Nephron (organoid): ENCODE results near the gene TES.
A peak's percentile ranks its signal among the peaks of the same experiment; 100 is the strongest.

ENCODE experiments used
- H3K27ac Mint-ChIP-seq, 3 experiments: 2 replicates each; pipeline ENCODE4 v1.8.0; 2020; ENCODE audit warnings: mixed read lengths in 3 of 3, mild to moderate bottlenecking in 2 of 3, moderate library complexity in 1 of 3
- H3K27me3 Mint-ChIP-seq: 2 replicates; pipeline ENCODE4 v1.8.0; 2021; ENCODE audit warnings: low read depth, mild to moderate bottlenecking, moderate library complexity, mixed read lengths
- H3K36me3 Mint-ChIP-seq: 2 replicates; pipeline ENCODE4 v1.8.0; 2020; ENCODE audit warnings: low read depth, mixed read lengths
- H3K4me1 Mint-ChIP-seq: 2 replicates; pipeline ENCODE4 v1.8.0; 2020; ENCODE audit warnings: mixed read lengths
- H3K4me3 Mint-ChIP-seq, 3 experiments: 2 replicates each; pipeline ENCODE4 v1.8.0; 2020; ENCODE audit warnings: mild to moderate bottlenecking in 3 of 3, mixed read lengths in 3 of 3, moderate library complexity in 2 of 3
- H3K9me3 Mint-ChIP-seq: 2 replicates; pipeline ENCODE4 v1.8.0; 2020; ENCODE audit warnings: mixed read lengths
- TF ChIP-seq, protein P1 (sequence below), 3 experiments: fragments of 200-600 bp; sonication (generic); IDR thresholded peaks; one replicate each; pipeline ENCODE4 v1.5.0; 2021; ENCODE audit warnings: antibody characterized with exemption in 3 of 3; ENCODE audit not compliant: unreplicated experiment in 3 of 3

Gene TES

DNA sequence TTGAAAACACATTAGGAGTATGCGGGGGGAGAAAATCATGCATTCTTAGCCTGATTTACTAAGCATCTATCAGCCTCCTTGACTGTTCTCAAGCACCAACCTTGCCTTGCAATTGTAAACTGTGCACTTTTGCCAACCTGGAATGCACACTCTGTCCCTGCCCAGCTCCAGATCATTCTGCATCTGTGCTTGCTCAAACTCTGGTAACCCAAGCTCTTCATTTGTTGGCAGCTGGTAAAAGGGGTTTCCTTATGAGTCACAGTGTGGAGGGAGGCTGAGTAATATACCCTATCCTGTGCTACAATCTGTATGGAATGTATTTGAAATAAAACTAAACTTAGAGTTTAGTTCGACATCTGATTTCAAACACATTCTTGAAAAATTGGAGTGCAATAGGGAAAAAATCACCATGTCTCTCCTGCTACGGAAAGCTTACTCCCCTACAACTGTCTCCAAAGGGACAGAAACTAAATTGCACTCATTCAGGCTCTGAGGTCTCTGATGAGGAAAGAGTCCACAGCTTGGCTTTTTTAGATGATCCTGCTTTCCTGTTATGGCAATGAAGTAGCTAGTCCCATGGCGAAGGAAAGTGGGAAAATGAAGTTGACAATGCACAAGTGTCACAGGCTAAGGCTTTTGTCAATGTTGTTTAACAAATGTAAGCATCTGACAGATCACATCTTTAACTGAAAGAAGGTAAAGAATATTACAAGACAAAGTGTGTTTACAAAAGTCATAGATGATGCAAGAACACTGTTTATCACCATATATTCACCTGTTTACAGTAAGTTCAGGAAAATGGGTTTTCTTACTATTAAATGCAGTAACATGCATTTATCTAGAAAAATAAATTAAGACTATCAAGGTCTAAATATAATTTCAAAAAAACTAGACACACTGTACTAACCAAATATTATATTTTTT lies 61.9 kb downstream of the TES start:
- TF ChIP-seq, protein P1, sequence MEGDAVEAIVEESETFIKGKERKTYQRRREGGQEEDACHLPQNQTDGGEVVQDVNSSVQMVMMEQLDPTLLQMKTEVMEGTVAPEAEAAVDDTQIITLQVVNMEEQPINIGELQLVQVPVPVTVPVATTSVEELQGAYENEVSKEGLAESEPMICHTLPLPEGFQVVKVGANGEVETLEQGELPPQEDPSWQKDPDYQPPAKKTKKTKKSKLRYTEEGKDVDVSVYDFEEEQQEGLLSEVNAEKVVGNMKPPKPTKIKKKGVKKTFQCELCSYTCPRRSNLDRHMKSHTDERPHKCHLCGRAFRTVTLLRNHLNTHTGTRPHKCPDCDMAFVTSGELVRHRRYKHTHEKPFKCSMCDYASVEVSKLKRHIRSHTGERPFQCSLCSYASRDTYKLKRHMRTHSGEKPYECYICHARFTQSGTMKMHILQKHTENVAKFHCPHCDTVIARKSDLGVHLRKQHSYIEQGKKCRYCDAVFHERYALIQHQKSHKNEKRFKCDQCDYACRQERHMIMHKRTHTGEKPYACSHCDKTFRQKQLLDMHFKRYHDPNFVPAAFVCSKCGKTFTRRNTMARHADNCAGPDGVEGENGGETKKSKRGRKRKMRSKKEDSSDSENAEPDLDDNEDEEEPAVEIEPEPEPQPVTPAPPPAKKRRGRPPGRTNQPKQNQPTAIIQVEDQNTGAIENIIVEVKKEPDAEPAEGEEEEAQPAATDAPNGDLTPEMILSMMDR (IDR thresholded peaks at IDR 0.05; ENCODE audit: unreplicated experiment in 3 of 3) = no peak
- Mint-ChIP-seq H3K27me3 (peaks cover 3% of the 10 kb centered on the region), H3K9me3 (no peaks in the 10 kb centered on the region), H3K4me1 (peaks cover 23% of the 10 kb centered on the region), H3K4me3 (peak overlapping the region in 1 of 3 experiments; percentile 11), H3K36me3 (no peaks in the 10 kb centered on the region), H3K27ac (peak overlapping the region in 2 of 3 experiments; percentile 55 to 95)

DNA sequence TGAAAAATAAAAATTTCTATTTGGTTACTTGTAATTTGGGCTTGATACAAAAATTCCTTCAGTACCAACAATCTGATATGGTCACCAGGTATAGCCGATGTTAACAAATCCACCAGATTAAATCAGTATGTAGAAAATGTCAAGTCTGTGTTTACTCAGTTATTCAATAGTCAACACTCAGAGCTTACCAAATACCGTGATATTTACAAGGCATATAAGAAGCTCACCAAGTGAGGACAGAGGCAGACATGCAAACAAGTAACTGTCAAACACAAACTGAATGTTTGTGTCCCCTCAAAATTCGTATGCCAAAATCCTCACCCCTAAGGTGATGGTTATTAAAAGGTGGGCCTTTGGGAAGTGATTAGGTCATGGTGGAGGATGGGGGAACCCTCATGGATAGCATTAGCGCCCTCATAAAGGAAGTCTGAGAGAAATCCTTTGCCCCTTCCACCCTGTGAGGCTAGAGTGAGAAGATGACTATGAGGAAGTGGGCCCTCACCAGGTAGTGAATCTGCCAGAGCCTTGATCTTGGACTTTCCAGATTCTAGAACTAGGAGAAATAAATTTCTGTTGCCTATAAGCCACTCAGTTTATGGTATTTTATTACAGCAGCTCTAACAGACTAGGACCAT lies 63.1 kb downstream of the TES start:
- H3K36me3 Mint-ChIP-seq = no peaks in the 10 kb centered on the region
- no peak overlapping the region for H3K4me3 Mint-ChIP-seq
- H3K27me3 Mint-ChIP-seq = peaks cover 2% of the 10 kb centered on the region
- TF ChIP-seq, protein P1 (IDR thresholded peaks at IDR 0.05; ENCODE audit: unreplicated experiment in 3 of 3) = no peak
- H3K4me1 Mint-ChIP-seq = peaks cover 24% of the 10 kb centered on the region
- no peaks in the 10 kb centered on the region for H3K9me3 Mint-ChIP-seq
- H3K27ac Mint-ChIP-seq = no peak overlapping the region

DNA sequence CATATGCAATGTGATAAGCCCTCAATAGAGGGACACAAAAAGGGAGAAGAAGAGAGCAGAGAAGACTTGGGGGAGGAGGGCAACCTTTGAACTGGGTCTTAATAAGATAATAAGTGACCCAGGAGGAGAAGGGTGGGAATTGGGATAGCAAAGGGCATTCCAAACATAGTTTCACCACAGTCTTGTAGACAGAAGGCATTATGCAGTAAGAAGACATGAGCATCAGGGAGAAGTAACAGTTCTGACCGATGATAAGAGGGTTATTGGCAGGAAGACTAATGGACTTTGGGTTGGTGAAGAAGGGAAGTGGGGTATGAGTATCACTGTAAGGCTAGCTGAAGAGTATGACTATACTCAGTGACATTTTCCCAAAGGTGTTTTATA lies 63.6 kb downstream of the TES start:
- no peak overlapping the region for H3K27ac Mint-ChIP-seq
- no peak overlapping the region for H3K4me3 Mint-ChIP-seq
- TF ChIP-seq, protein P1 (IDR thresholded peaks at IDR 0.05; ENCODE audit: unreplicated experiment in 3 of 3) = no peak
- H3K9me3 Mint-ChIP-seq = no peaks in the 10 kb centered on the region
- no peaks in the 10 kb centered on the region for H3K27me3 Mint-ChIP-seq
- no peaks in the 10 kb centered on the region for H3K36me3 Mint-ChIP-seq
- peaks cover 24% of the 10 kb centered on the region for H3K4me1 Mint-ChIP-seq

DNA sequence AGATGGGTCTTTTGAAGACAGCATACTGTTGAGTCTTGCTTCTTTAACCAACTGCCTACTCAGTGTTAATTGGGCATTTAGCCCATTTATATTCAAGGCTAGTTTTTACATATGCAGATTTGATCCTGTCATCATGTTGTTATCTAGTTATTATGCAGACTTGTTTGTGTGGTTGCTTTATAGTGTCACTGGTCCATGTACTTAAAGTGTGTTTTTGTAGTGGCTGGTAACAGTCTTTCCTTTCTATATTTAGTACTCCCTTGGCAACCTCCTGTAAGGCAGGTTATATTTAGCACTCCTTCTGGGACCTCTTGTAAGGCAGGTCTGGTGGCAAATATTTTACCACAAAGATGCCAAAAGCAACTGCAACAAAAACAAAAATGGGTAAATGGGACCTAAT lies 66.7 kb downstream of the TES start:
- Mint-ChIP-seq H3K27ac (no peak overlapping the region), H3K9me3 (no peaks in the 10 kb centered on the region), H3K27me3 (no peaks in the 10 kb centered on the region), H3K4me3 (no peak overlapping the region), H3K4me1 (peaks cover 9% of the 10 kb centered on the region), H3K36me3 (no peaks in the 10 kb centered on the region)
- TF ChIP-seq, protein P1 (IDR thresholded peaks at IDR 0.05; ENCODE audit: unreplicated experiment in 3 of 3) = no peak

DNA sequence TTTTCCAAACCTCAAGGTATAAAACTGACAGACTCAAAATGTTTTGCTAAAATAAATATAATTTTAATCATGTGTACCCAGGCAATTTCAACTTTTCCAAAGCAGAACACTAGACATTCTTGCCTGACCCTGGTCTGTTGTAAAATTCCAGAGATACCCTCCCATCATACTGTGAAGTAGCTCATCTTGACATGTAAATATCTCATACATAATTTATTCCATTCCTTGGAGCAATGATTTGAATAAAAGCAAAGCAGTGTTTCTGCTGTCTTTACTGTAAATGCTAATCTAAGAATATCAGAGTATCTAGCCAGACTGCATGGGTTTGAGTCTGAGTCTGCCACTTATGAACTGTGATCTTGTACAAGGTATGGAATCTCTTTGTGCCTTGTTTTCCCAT lies 68.9 kb downstream of the TES start:
- H3K27me3 Mint-ChIP-seq = no peaks in the 10 kb centered on the region

More for the DNA sequence above, 68.9 kb downstream of the TES start:
- Mint-ChIP-seq H3K36me3 (no peaks in the 10 kb centered on the region), H3K4me3 (no peak overlapping the region), H3K27ac (no peak overlapping the region), H3K9me3 (no peaks in the 10 kb centered on the region), H3K4me1 (peaks cover 5% of the 10 kb centered on the region)
- TF ChIP-seq, protein P1 (IDR thresholded peaks at IDR 0.05; ENCODE audit: unreplicated experiment in 3 of 3) = no peak
